MCF 10A (cell line): ENCODE measurements around the gene RAC3. TPM values are rescaled to one million over a fixed set of nuclear protein-coding genes. Genes with fewer than 3 reads are reported as not detected.

Experiments used
- BruUV-seq: library from RNA; stranded (reverse); fragments of 400-500 nt; replicated peaks from 2 replicates; lab custom pipeline; 2021; lab: Mats Ljungman, UMichigan
- CTCF ChIA-PET: fragments of 300-600 bp; sonication (Branson Sonifier 250); formaldehyde crosslinking; extraction: SDS; loops from one replicate; lab custom pipeline; 2021; ENCODE audit warnings: antibody characterized with exemption, inconsistent platforms; lab: Yijun Ruan, JAX
- POLR2A ChIA-PET: fragments of 300-600, 350-650 bp; sonication (Branson Sonifier 250); formaldehyde crosslinking; extraction: SDS; loops from one replicate; lab custom pipeline; 2020; ENCODE audit warnings: antibody characterized with exemption, inconsistent platforms; lab: Yijun Ruan, JAX
- DNase-seq: peaks from one replicate; pipeline ENCODE4 v3.0.0-alpha.2; 2018; ENCODE audit not compliant: unreplicated experiment
- H3K27ac Mint-ChIP-seq: one replicate; pipeline ENCODE4 v1.8.0; 2022; ENCODE audit warnings: mild to moderate bottlenecking, low read depth, mixed read lengths; ENCODE audit not compliant: unreplicated experiment
- H3K27me3 Mint-ChIP-seq: one replicate; pipeline ENCODE4 v1.8.0; 2022; ENCODE audit warnings: mixed read lengths; ENCODE audit not compliant: insufficient read depth, unreplicated experiment
- H3K36me3 Mint-ChIP-seq: one replicate; pipeline ENCODE4 v1.8.0; 2022; ENCODE audit warnings: mild to moderate bottlenecking, moderate library complexity, mixed read lengths; ENCODE audit not compliant: insufficient read depth, unreplicated experiment
- H3K4me1 Mint-ChIP-seq: one replicate; pipeline ENCODE4 v1.8.0; 2022; ENCODE audit warnings: mixed read lengths; ENCODE audit not compliant: insufficient read depth, unreplicated experiment
- H3K4me3 Mint-ChIP-seq: one replicate; pipeline ENCODE4 v1.8.0; 2022; ENCODE audit warnings: mild to moderate bottlenecking, moderate library complexity, mixed read lengths; ENCODE audit not compliant: unreplicated experiment
- H3K9me3 Mint-ChIP-seq: one replicate; pipeline ENCODE4 v1.8.0; 2022; ENCODE audit warnings: mixed read lengths; ENCODE audit not compliant: unreplicated experiment
- CTCF ChIP-seq: fragments of 200-600 bp; IDR thresholded peaks from one replicate; pipeline ENCODE4 v1.8.0; 2022; ENCODE audit warnings: antibody characterized with exemption, mild to moderate bottlenecking; ENCODE audit not compliant: unreplicated experiment
- intact Hi-C: fragments of 100-400 bp; cut with micrococcal nuclease; formaldehyde crosslinking; loops from 2 replicates; pipeline ENCODE4 v1.14.1; 2022
- total RNA-seq: library from RNA; stranded (reverse); gene quantifications from 2 replicates; pipeline ENCODE4 v1.2.3, GENCODE V29; 2022

Gene RAC3
- total RNA-seq, 1 experiment from 2014 or later, result 9.7 TPM

- Mint-ChIP-seq H3K27ac (no peak overlapping the region), H3K27me3 (no peaks in the 10 kb centered on the region), H3K9me3 (no peaks in the 10 kb centered on the region), H3K4me3 (no peak overlapping the region), H3K36me3 (peaks cover 53% of the 10 kb centered on the region), H3K4me1 (no peaks in the 10 kb centered on the region)
- CTCF ChIA-PET, result interaction anchor here (0.8 kb wide), 1 partner anchor 99 kb away, joined by 3 read pairs; no protein-coding TSS in a partner anchor
- intact Hi-C loops, result no loop called here
- no TSS peak for BruUV-seq
- no peak for DNase-seq
- no peak for TF ChIP-seq CTCF
- POLR2A ChIA-PET, result no interaction called here
Measured at GRCh38 chr17:82058855-82059249, 27.4 kb downstream of the RAC3 start.

GRCh38 chr17:82059272-82060000 lies 28.0 kb downstream of the RAC3 start:
- ChIA-PET POLR2A (interaction anchor here (0.5 to 1.2 kb wide), 3 partner anchors 17 to 46 kb away, joined by 3 read pairs; no protein-coding TSS in a partner anchor), CTCF (interaction anchor here (1.2 kb wide), 1 partner anchor 9 kb away, joined by 3 read pairs; no protein-coding TSS in a partner anchor)
- BruUV-seq, result no TSS peak
- H3K27ac Mint-ChIP-seq, result no peak overlapping the region
- H3K4me3 Mint-ChIP-seq, result no peak overlapping the region
- H3K27me3 Mint-ChIP-seq, result no peaks in the 10 kb centered on the region
- H3K9me3 Mint-ChIP-seq, result no peaks in the 10 kb centered on the region
- no peak for TF ChIP-seq CTCF
- intact Hi-C loops, result no loop called here
- DNase-seq, result no peak
- no peaks in the 10 kb centered on the region for H3K4me1 Mint-ChIP-seq
- peaks cover 49% of the 10 kb centered on the region for H3K36me3 Mint-ChIP-seq

- no peak for DNase-seq
- H3K9me3 Mint-ChIP-seq, result no peaks in the 10 kb centered on the region
- H3K36me3 Mint-ChIP-seq, result peaks cover 43% of the 10 kb centered on the region
- no peaks in the 10 kb centered on the region for H3K4me1 Mint-ChIP-seq
- no TSS peak for BruUV-seq
- H3K4me3 Mint-ChIP-seq, result no peak overlapping the region
- H3K27me3 Mint-ChIP-seq, result no peaks in the 10 kb centered on the region
- no peak for TF ChIP-seq CTCF
- POLR2A ChIA-PET, result interaction anchor here (0.6 to 1.2 kb wide), 2 partner anchors 16 to 45 kb away, joined by 3 read pairs; no protein-coding TSS in a partner anchor
- CTCF ChIA-PET, result interaction anchor here (1.2 kb wide), 1 partner anchor 9 kb away, joined by 3 read pairs; no protein-coding TSS in a partner anchor
- intact Hi-C loops, result no loop called here
- no peak overlapping the region for H3K27ac Mint-ChIP-seq
Measured at GRCh38 chr17:82060001-82060380, 28.5 kb downstream of the RAC3 start.

- BruUV-seq, result no TSS peak
- ChIA-PET CTCF (interaction anchor here (1.2 kb wide), 1 partner anchor 10 kb away, joined by 3 read pairs; no protein-coding TSS in a partner anchor), POLR2A (interaction anchor here (1.2 kb wide), 1 partner anchor 15 kb away, joined by 3 read pairs; no protein-coding TSS in a partner anchor)
- intact Hi-C loops, result no loop called here
- Mint-ChIP-seq H3K4me3 (no peak overlapping the region), H3K4me1 (no peaks in the 10 kb centered on the region), H3K36me3 (peaks cover 40% of the 10 kb centered on the region), H3K27me3 (no peaks in the 10 kb centered on the region), H3K27ac (no peak overlapping the region), H3K9me3 (no peaks in the 10 kb centered on the region)
- TF ChIP-seq CTCF, result no peak
- no peak for DNase-seq
Measured at GRCh38 chr17:82060614-82061013, 29.1 kb downstream of the RAC3 start.
